Stimulated activated naive CD4-positive, alpha-beta T cell treated with Interleukin-2 at 50 U/mL for 16 hours (primary cell): Measurements from ENCODE around the gene YJEFN3.

Source experiments
- DNase-seq: peaks from one replicate; lab custom pipeline; 2025; lab: John Stamatoyannopoulos, UW

Gene YJEFN3

DNA sequence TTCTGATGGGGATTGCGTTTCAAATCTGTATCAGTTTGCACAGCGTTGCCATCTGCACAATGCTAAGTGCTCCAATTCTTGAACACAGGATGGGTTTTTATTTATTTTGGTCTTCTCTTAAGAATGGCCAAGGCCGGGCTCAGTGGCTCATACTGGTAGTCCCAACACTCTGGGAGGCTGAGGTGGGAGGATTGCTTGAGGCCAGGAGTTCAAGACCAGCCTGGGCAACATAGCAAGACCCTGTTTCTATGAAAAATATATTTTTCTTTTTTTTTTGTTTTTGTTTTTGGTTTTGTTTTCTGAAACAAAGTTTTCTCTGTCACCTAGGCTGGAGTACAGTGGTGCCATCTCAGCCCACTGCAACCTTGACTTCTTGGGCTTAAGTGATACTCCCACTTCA is 5.5 kb upstream of the YJEFN3 start:
- DNase-seq, result no peak

- DNase-seq, result no peak
Observed at GRCh38 chr19:19524053-19524452, 4.7 kb upstream of the YJEFN3 start.

DNA sequence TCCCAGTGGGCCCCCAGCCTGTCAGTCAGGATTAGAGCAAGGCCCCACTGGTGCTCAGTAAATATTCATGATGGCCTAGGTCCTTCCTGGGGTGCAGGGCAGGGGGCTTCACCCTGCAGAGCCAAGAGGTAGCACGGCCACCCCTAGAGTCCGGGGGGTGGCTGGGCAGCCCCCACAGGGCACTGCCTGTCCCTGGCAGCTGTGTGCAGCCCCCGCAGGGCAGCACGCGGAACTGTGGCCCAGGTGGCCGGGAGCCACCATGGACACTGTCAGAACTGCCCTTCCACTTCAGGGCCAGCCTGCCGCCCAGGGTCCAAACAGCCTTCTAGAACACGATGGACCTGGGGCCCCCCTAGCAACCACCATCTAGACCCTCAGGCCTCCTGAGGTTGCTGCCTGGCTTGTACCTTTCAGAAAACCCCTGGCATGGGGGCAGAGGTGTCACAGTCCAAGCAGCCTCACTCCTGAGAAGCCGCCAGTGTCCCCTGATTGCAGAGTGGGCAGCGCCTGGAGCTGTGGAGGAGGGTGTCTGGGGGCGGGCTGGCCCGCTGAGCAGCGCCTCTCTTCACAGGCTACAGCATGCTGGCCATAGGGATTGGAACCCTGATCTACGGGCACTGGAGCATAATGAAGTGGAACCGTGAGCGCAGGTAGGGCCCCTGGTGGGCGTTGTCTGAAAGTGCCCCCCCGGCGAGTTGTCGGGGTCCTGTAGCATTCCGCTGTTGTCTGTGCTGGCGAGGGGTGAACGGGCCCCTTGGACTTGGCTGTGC is 2.9 kb upstream of the YJEFN3 start:
- no peak for DNase-seq

GRCh38 chr19:19526581-19527370 is 1.9 kb upstream of the YJEFN3 start:
- no peak for DNase-seq

GRCh38 chr19:19527371-19527656 is 1.4 kb upstream of the YJEFN3 start:
- no peak for DNase-seq

DNA sequence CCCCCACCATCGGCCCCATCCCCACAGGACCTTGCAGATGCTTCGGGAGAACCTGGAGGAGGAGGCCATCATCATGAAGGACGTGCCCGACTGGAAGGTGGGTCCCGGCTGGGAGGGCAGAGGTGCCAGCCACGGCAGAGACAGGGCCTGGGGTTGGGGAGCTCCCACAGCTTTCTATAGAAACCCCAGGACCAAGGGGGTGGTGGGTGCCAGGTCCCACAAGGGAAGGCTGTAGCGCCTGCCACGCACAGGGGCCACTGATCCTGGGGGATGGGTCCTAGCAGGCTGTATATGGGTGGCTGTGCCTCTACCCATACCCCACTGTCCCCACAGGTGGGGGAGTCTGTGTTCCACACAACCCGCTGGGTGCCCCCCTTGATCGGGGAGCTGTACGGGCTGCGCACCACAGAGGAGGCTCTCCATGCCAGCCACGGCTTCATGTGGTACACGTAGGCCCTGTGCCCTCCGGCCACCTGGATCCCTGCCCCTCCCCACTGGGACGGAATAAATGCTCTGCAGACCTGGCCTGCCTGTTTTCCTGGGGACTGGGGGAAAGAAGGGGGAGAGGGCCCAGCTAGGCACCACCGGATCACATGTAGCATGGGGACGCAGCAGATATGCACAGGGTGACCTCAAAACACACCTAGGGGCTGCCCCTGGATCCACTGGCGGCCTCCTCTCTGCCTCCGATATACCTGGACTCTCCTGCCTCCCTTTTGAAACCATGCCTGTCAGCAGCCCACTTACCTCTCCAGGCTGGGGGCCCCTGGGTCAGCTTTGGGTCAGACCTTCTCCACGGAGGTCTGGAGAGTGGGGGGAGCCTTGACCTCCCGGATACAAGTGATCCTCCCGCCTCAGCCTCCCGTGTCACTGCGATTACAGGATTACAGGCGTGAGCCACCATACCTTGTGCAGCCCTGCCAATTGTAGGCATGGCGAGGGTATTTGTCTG is 761 bp upstream of the YJEFN3 start:
- no peak for DNase-seq

DNA sequence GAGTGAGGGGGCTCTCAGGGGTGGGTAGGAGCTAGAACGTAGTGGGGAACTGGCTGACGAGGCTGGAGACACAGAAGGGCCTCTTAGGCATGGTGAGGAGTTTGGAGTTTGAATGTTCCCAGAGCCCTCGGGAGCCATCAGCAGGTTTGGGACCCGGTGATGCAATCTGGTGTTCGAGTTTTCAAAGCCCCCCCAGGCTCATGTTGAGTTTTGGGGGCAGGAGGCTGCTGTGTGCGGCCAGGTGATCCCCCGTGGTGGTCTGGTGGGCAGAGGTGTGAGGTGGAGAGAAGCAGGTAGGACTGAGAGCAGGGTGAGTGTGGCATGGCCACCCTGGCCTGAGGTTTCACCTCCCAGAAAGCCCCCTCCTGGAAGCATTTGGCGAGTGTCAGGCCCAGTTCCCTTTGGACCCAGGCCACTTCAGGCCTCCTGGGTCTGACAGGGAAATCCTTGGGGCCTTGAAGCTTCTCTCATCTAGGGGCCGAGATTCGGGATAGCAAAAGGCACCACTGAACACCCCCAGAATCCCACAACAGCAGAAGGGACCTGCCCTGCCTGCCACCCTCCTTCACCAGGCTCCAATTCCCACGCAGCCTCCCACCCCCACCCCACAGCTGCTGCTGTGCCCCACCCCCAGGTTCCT is 1.2 kb downstream of the YJEFN3 start:
- DNase-seq, result no peak

- no peak for DNase-seq
Observed at GRCh38 chr19:19530423-19530804, 1.7 kb downstream of the YJEFN3 start.

DNA sequence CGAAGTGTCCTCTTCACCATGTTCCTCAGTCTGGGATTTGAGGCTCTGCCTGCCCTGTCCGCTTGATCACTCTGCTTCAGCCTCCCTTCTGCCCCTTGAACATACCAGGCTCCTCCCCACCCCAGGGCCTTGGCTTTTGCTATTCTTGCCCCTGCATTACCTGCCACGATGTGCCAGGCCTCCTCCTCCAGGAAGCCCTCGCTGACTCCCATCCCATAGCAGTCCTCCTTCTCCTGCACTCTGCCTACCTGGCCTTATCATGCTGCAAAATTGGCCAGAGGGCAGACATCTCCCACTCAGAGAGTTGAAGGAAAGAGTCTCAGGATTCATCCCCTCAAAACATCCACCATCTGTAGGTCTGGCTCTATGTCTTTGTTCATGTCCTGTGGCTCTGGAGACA is 2.2 kb downstream of the YJEFN3 start:
- no peak for DNase-seq

- DNase-seq, result peak; percentile 77
Observed at GRCh38 chr19:19531951-19532805, 3.5 kb downstream of the YJEFN3 start.

- no peak for DNase-seq
Observed at GRCh38 chr19:19532806-19533701, 4.3 kb downstream of the YJEFN3 start.

- DNase-seq, result no peak
Observed at GRCh38 chr19:19533841-19534240, 5.1 kb downstream of the YJEFN3 start.

DNA sequence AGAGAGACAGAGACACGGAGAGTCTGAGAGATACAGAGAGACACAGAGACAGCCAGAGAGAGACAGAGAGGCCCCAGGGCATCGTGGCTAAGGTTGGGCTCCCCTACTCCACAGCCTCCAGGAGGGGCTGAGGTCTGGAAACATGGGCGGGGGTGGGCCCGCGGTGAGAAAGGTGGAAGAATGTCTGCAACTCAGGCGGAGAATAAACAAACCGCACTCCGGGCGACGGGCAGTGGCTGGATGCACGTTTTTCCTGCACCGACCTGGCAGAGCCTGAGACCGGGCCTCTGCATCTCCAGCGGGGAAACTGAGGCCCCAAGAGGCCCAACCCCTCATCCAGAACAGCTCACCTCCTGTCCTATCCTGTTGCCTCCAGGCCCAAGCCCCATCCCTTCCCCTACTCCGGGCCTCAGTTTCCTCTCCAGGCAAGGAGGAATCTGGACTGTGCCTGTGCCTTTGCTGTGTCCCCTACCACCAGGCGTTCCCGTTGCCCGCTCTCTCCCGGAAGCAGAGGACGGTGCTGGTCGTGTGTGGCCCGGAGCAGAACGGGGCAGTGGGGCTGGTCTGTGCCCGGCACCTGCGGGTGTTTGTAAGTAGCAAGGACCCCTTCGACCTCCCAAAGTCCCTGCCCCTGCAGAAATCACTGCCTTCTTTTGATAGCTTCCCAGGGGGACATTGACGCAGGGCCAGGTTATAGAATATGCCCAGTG is 6.0 kb downstream of the YJEFN3 start:
- no peak for DNase-seq

GRCh38 chr19:19535311-19536191 is 6.8 kb downstream of the YJEFN3 start:
- no peak for DNase-seq

DNA sequence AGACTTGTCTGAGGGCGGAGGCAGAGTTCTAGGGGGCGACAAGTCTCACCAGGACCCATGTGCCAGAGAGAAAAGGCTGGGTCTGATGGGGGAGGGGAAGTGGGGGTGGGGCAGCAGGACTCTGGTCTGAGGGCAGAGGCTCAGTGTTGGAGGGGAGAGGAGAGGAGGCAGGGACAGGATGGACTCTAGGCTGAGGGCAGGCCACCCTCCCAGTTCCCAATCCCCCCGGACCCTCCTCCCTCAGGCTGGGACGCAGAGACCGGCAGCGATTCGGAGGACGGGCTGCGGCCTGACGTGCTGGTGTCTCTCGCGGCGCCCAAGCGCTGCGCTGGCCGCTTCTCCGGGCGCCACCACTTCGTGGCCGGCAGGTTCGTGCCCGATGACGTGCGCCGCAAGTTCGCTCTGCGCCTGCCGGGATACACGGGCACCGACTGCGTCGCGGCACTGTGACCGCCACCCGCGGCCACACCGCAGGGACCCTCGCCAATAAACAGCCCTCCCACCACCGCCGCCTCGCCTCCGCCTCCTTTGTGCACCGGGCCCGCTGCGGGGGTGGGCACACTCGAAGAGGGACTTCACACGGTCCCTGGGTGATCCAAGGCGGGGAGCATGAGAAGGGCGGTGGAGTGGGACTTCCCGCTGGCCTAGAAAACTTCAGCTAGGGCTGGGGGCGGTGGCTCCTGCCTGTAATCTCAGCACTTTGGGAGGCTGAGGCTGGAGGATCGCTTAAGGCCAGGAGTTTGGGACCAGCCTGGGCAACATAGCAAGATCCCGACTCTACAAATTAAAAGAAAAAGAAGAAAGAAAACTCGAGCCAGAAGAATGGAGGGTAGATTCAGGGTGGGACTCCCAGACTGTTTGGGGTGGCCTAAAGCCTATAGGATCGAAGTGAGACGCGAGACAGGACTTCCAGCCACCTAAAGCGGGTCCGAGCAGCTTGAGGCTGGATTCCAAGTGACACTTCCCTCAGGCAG is 8.7 kb downstream of the YJEFN3 start:
- DNase-seq, result peak; percentile 13

GRCh38 chr19:19538061-19538784 is 9.5 kb downstream of the YJEFN3 start, which contains the start of gene CILP2:
Gene CILP2 (plus strand): TSS chr19:19538265. CDS start chr19:19538350, 85 bp downstream.
- DNase-seq, result peak; percentile 27
